Measurements from ENCODE around the gene MMD. TPM values are rescaled to one million over a fixed set of nuclear protein-coding genes. Genes with fewer than 3 reads are reported as not detected.

MMD gene
- total RNA-seq, 4 donors from 2014 or later: 18.0 to 37.9 (median 29.1) TPM

DNA sequence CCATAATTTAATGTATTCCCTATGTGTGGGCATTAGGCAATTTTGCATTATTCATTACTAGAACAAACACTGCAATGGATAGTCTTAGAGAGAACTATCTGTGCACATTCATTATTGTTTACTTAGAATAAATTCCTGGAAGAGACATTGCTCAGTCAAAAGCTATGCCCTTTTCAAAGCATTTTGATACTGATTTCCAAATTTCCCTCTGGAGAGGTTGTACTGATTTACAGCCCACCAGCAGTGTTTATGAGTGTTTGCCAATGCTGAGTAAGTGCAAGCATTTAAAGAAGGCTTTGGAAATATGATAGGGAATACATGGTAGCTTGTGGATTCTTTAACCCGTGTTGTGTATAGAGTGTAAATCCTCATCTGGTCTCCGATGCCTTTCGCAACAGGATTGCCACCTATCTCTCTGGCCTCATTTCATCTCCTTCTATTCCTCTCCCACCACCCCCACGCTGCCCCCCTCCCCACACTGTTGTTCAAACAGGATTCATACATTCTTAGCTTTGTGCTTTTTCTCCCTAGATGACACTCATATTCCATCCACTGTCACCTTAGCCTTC is 33.4 kb upstream of the MMD start:
- Histone ChIP-seq H3K4me3 (no peak overlapping the region), H3K27me3 (no peaks in the 10 kb centered on the region), H3K9me3 (no peaks in the 10 kb centered on the region), H3K27ac (peak overlapping the region in 1 of 4 donors; percentile 45), H3K4me1 (peaks cover 0 to 52% (median 15%) of the 10 kb centered on the region in 3 donors), H3K36me3 (no peaks in the 10 kb centered on the region)
- 55 to 58% methylated on average over 4 of the region's 4 CpGs for WGBS, 2 donors (ENCODE audit: low coverage in 1 of 2)
- no peak for TF ChIP-seq POLR2A (IDR thresholded peaks at IDR 0.05)
- TF ChIP-seq POLR2AphosphoS5 (IDR thresholded peaks at IDR 0.05): no peak
- TF ChIP-seq EP300 (IDR thresholded peaks at IDR 0.05): no peak
- TF ChIP-seq, protein P1, sequence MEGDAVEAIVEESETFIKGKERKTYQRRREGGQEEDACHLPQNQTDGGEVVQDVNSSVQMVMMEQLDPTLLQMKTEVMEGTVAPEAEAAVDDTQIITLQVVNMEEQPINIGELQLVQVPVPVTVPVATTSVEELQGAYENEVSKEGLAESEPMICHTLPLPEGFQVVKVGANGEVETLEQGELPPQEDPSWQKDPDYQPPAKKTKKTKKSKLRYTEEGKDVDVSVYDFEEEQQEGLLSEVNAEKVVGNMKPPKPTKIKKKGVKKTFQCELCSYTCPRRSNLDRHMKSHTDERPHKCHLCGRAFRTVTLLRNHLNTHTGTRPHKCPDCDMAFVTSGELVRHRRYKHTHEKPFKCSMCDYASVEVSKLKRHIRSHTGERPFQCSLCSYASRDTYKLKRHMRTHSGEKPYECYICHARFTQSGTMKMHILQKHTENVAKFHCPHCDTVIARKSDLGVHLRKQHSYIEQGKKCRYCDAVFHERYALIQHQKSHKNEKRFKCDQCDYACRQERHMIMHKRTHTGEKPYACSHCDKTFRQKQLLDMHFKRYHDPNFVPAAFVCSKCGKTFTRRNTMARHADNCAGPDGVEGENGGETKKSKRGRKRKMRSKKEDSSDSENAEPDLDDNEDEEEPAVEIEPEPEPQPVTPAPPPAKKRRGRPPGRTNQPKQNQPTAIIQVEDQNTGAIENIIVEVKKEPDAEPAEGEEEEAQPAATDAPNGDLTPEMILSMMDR (IDR thresholded peaks at IDR 0.05): no peak
- ATAC-seq: peak; percentile 58

DNA sequence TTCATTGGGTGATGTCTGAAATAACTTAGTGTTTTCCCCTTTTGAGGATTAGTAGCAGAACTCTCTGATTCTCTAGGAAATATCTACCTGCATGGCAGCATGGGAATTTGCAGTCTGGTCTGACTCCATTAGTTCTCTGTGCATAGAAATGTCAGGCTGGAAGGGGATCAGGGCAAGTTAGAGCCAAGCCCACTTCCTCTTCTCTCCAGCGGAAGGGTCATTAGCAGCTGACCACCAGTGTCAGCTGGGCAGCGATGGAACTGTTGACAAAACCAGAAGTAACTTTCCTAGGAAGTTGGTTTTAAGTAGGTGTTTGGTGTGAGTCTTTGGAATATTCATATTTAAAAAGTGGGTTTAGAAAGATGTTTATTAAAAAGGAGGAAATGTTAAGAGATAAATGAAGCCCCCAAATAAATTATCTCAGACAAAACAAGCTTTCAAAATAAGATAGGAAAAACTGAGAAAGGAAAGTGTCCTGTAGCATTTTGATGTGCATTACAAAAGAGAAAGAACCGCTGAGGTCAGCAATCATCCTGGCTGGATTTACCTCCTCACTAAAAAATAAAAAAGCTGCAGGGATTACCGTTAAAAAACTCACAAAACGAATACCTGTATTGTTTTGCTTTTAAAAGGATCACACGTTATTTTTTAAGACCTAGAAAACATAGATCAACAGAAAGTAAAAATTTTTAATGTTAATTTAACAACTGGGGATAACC is 32.4 kb upstream of the MMD start:
- WGBS, 2 donors (ENCODE audit: low coverage in 1 of 2): 56 to 59% methylated on average over 5 of the region's 6 CpGs
- ATAC-seq: no peak
- peaks cover 0 to 52% (median 15%) of the 10 kb centered on the region in 3 donors for H3K4me1 ChIP-seq
- TF ChIP-seq POLR2A (IDR thresholded peaks at IDR 0.05): no peak
- TF ChIP-seq POLR2AphosphoS5 (IDR thresholded peaks at IDR 0.05): no peak
- TF ChIP-seq EP300 (IDR thresholded peaks at IDR 0.05): no peak
- TF ChIP-seq, protein P1 (IDR thresholded peaks at IDR 0.05): no peak
- peak overlapping the region in 3 of 4 donors; percentile 8 to 82 (median 77) for H3K27ac ChIP-seq
- H3K27me3 ChIP-seq: no peaks in the 10 kb centered on the region
- H3K4me3 ChIP-seq: no peak overlapping the region
- H3K9me3 ChIP-seq: no peaks in the 10 kb centered on the region
- no peaks in the 10 kb centered on the region for H3K36me3 ChIP-seq

DNA sequence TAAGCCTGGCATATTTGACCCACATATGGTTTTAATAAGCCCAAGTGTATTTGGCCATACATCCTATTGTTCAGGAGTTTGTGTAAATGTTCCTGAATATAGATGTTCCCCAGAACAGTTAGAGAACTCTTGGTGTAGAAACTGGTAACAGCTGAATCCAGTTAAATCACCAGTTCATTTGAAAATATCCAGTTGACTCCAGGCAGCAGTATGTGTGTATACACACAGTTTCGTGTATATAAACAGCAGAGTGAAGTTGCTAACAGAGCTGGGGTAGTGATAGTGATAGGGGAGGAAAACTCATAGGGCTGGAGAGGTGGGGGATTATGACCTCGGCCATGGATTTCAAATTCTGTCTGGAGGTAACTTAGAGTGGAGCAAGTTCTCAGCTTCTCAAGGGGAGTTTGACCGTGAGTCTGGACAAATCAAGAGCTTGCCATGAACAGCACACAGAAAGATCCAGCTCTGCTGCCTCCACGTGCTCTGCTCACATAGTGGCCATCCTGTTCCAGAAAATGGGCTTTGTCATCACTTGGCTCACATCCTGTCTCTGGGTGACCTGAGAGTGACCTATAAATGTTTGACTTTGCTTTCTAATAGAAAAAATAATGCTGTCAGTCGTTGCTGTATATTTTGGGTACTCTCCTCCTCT is 30.6 kb upstream of the MMD start:
- no peaks in the 10 kb centered on the region for H3K27me3 ChIP-seq
- peaks cover 0 to 59% (median 15%) of the 10 kb centered on the region in 3 donors for H3K4me1 ChIP-seq
- no peaks in the 10 kb centered on the region for H3K36me3 ChIP-seq
- WGBS, 2 donors (ENCODE audit: low coverage in 1 of 2): 10 to 20% methylated on average over 5 of the region's 5 CpGs
- H3K9me3 ChIP-seq: no peaks in the 10 kb centered on the region
- peak overlapping the region; percentile 30 to 82 (median 79) for H3K27ac ChIP-seq
- ATAC-seq: peak; percentile 76
- no peak overlapping the region for H3K4me3 ChIP-seq
- TF ChIP-seq POLR2AphosphoS5 (IDR thresholded peaks at IDR 0.05): peak; percentile 75
- TF ChIP-seq EP300 (IDR thresholded peaks at IDR 0.05): no peak

DNA sequence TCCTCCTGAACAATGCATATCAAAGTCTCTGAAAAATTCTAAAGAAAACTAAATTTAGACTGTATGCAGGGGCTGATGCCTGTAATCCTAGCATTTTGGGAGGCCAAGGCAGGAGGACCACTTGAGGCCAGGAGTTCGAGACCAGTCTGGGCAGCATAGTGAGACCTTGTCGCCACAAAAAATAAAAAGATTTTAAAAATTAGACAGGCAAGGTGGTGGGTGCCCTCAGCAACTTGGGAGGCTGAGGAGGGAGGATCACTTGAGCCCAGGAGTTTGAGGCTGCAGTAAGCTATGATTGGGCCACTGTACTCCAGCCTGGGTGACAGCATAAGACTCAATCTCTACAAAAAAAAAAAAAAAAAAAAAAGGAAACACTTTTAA is 30.1 kb upstream of the MMD start:
- no peak for ATAC-seq
- peak overlapping the region in 3 of 4 donors; percentile 77 to 82 (median 81) for H3K27ac ChIP-seq
- peaks cover 0 to 64% (median 16%) of the 10 kb centered on the region in 3 donors for H3K4me1 ChIP-seq
- TF ChIP-seq EP300 (IDR thresholded peaks at IDR 0.05): no peak
- no peak for TF ChIP-seq POLR2AphosphoS5 (IDR thresholded peaks at IDR 0.05)
- TF ChIP-seq, protein P1 (IDR thresholded peaks at IDR 0.05): no peak
- TF ChIP-seq POLR2A (IDR thresholded peaks at IDR 0.05): no peak
- H3K4me3 ChIP-seq: no peak overlapping the region
- no peaks in the 10 kb centered on the region for H3K27me3 ChIP-seq
- no peaks in the 10 kb centered on the region for H3K36me3 ChIP-seq
- WGBS, 2 donors (ENCODE audit: low coverage in 1 of 2): 80 to 100% methylated on average over 1 to 2 of the region's 2 CpGs
- H3K9me3 ChIP-seq: no peaks in the 10 kb centered on the region

DNA sequence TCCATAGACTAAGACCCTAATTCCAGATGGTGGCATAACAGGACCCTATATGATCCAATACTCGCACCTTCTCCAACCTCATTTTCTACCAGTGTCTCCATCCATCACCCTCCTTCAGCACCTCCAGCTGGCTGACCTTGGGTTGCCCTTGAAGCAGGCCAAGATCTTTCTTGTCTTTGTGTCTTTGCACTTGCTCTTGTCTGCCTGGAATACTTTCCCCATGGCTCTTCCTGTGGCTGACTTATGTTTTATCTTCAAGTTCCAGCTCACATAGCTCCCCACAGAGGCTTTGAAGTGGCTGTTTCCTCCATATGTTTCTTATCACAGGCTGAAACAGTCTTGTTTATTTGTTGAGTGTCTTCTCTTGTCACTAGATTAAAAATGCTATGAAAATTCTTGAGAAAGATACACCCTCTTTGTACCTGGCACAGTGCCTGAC is 29.6 kb upstream of the MMD start:
- Histone ChIP-seq H3K9me3 (no peaks in the 10 kb centered on the region), H3K36me3 (no peaks in the 10 kb centered on the region), H3K4me3 (no peak overlapping the region), H3K4me1 (peaks cover 5 to 69% (median 21%) of the 10 kb centered on the region in 3 donors), H3K27me3 (no peaks in the 10 kb centered on the region), H3K27ac (peak overlapping the region in 3 of 4 donors; percentile 42 to 82 (median 77))
- 62 to 89% methylated on average over 1 of the region's 1 CpG for WGBS, 2 donors (ENCODE audit: low coverage in 1 of 2)
- TF ChIP-seq POLR2A (IDR thresholded peaks at IDR 0.05) (no peak), POLR2AphosphoS5 (IDR thresholded peaks at IDR 0.05) (no peak), EP300 (IDR thresholded peaks at IDR 0.05) (no peak)
- TF ChIP-seq, protein P1 (IDR thresholded peaks at IDR 0.05): no peak
- no peak for ATAC-seq
